ENCODE measurements around the gene TNFRSF14.

DNA sequence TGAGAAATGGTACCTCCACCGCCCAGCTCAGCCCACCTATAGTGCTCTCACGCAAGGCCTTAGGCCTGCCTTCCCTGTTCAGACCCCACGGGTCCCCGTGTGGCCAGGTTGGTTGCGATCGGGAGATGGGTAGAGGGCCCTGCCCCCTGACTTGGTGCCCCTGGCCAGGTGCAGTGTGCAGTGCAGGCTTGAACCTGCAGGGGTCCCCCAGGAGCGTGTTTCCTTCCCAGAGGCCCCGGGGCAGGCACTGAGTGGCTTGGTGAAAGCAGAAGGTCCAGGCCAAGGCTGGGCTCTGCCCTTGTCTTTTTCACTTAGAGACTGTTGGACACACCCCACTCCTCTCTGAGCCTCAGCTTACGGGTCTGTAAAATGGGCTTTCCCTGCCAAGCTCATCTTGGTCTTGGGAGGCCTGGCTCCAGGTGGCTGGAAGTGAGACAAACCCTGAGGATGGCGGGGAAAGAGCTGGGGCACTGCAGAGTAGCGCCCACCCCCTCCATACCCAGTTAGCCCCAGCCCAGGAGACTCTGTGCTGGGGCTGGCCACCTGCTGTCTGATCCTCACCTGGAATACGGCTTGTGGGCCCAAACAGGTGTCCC lies 16.8 kb upstream of the TNFRSF14 start:
- TF ChIP-seq TOX (CRISPR knock-in tag; IDR thresholded peaks at IDR 0.05; ENCODE audit: borderline replicate concordance) (no peak), ZFP3 (CRISPR knock-in tag; IDR thresholded peaks at IDR 0.05) (no peak), PPARA (CRISPR knock-in tag; IDR thresholded peaks at IDR 0.05; ENCODE audit: borderline replicate concordance) (no peak), ZNF565 (CRISPR knock-in tag; conservative IDR thresholded peaks at IDR 0.05; ENCODE audit: low read depth) (no peak), ZC3H10 (CRISPR knock-in tag; IDR thresholded peaks at IDR 0.05) (no peak)
- TF ChIP-seq, protein P1, sequence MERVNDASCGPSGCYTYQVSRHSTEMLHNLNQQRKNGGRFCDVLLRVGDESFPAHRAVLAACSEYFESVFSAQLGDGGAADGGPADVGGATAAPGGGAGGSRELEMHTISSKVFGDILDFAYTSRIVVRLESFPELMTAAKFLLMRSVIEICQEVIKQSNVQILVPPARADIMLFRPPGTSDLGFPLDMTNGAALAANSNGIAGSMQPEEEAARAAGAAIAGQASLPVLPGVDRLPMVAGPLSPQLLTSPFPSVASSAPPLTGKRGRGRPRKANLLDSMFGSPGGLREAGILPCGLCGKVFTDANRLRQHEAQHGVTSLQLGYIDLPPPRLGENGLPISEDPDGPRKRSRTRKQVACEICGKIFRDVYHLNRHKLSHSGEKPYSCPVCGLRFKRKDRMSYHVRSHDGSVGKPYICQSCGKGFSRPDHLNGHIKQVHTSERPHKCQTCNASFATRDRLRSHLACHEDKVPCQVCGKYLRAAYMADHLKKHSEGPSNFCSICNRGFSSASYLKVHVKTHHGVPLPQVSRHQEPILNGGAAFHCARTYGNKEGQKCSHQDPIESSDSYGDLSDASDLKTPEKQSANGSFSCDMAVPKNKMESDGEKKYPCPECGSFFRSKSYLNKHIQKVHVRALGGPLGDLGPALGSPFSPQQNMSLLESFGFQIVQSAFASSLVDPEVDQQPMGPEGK (CRISPR knock-in tag; IDR thresholded peaks at IDR 0.05; ENCODE audit: borderline replicate concordance) = no peak
- TF ChIP-seq, protein P2, sequence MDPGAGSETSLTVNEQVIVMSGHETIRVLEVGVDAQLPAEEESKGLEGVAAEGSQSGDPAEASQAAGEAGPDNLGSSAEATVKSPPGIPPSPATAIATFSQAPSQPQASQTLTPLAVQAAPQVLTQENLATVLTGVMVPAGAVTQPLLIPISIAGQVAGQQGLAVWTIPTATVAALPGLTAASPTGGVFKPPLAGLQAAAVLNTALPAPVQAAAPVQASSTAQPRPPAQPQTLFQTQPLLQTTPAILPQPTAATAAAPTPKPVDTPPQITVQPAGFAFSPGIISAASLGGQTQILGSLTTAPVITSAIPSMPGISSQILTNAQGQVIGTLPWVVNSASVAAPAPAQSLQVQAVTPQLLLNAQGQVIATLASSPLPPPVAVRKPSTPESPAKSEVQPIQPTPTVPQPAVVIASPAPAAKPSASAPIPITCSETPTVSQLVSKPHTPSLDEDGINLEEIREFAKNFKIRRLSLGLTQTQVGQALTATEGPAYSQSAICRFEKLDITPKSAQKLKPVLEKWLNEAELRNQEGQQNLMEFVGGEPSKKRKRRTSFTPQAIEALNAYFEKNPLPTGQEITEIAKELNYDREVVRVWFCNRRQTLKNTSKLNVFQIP (CRISPR knock-in tag; IDR thresholded peaks at IDR 0.05; ENCODE audit: borderline replicate concordance, low read depth) = no peak

Data from SK-N-SH treated with all-trans-retinoic acid at 6 μM for 48 hours (cell line).